Uterus (tissue), 4 donors: ENCODE measurements around the gene SRC. TPM values are rescaled to one million over a fixed set of nuclear protein-coding genes. Genes with fewer than 3 reads are reported as not detected.

Experiments used
- DNase-seq, 2 donors: peaks; one replicate each; pipeline ENCODE4 v3.0.0-alpha.2; 2019 to 2020
- H3K27ac ChIP-seq, 2 donors: fragments of 200-600 bp; sonication (generic); 1 replicate in 1 of 2; 2 replicates in 1 of 2; pipeline ENCODE4 v1.5.1; 2016 to 2018
- H3K27me3 ChIP-seq, 2 donors: fragments of 200-600 bp; sonication (generic); one replicate each; pipeline ENCODE4 v1.5.1; 2018 to 2019; ENCODE audit warnings: control low read depth in 1 of 2
- H3K36me3 ChIP-seq, 2 donors: fragments of 200-600 bp; sonication (generic); one replicate each; pipeline ENCODE4 v1.5.1; 2019; ENCODE audit warnings: control low read depth in 1 of 2
- H3K4me1 ChIP-seq, 2 donors: fragments of 200-600 bp; sonication (generic); one replicate each; pipeline ENCODE4 v1.5.1; 2018 to 2019; ENCODE audit warnings: control low read depth in 1 of 2
- H3K4me3 ChIP-seq, 2 donors: fragments of 200-600 bp; sonication (generic); 1 replicate in 1 of 2; 2 replicates in 1 of 2; pipeline ENCODE4 v1.5.1; 2018 to 2019; ENCODE audit warnings: mild to moderate bottlenecking in 1 of 2
- H3K9me3 ChIP-seq, 2 donors: fragments of 200-600 bp; sonication (generic); one replicate each; pipeline ENCODE4 v1.5.1; 2019; ENCODE audit warnings: control low read depth in 1 of 2
- CTCF ChIP-seq, 4 experiments: fragments of 200-600 bp in 2 of 4; fragments of 450-650 bp in 2 of 4; sonication (generic) in 2 of 4; IDR thresholded peaks; one replicate each; pipeline ENCODE4 v1.5.1; 2016 to 2019; ENCODE audit warnings: antibody characterized with exemption in 4 of 4, mild to moderate bottlenecking in 2 of 4, moderate library complexity in 1 of 4
- POLR2A ChIP-seq, 2 donors: fragments of 450-650 bp; IDR thresholded peaks; one replicate each; pipeline ENCODE4 v1.6.1; 2016; ENCODE audit warnings: antibody characterized with exemption in 2 of 2, mild to moderate bottlenecking in 1 of 2, moderate library complexity in 1 of 2
- intact Hi-C: fragments of 100-400 bp; cut with DNase I; formaldehyde crosslinking; loops from one replicate; pipeline ENCODE4 v1.15.1; 2023; ENCODE audit warnings: low total_unique reads
- total RNA-seq, 4 donors: library from RNA; depleted of rRNA in 3 of 4; stranded (reverse); fragments of >200 nt in 3 of 4; gene quantifications; one replicate each; pipeline versions ENCODE4 v1.1.0 to v1.2.4, GENCODE V29; 2014 to 2023
- donor health status: DM: yes; HTN: yes; CAD: no.

SRC gene
- total RNA-seq, 4 donors from 2014 or later = 25.0 to 110 (median 34.1) TPM

GRCh38 chr20:37388831-37389230 is 42.9 kb downstream of the SRC start:
- no peaks in the 10 kb centered on the region for H3K36me3 ChIP-seq
- H3K27me3 ChIP-seq = no peaks in the 10 kb centered on the region
- TF ChIP-seq POLR2A (IDR thresholded peaks at IDR 0.05) = no peak
- TF ChIP-seq CTCF (IDR thresholded peaks at IDR 0.05) = no peak
- DNase-seq = peak in 1 of 2 donors; percentile 13
- no peaks in the 10 kb centered on the region for H3K9me3 ChIP-seq
- intact Hi-C loops = loop anchor here (10.0 kb wide), 1 partner anchor 136 kb away; the partner anchor contains the start of genes BLCAP and NNAT
- no peak overlapping the region for H3K4me3 ChIP-seq
- H3K27ac ChIP-seq = no peak overlapping the region
- H3K4me1 ChIP-seq = peaks cover 0 to 5% of the 10 kb centered on the region in 2 donors

- no peak overlapping the region for H3K4me3 ChIP-seq
- no peaks in the 10 kb centered on the region for H3K9me3 ChIP-seq
- no peak overlapping the region for H3K27ac ChIP-seq
- H3K36me3 ChIP-seq = no peaks in the 10 kb centered on the region
- intact Hi-C loops = loop anchor here (10.0 kb wide), 1 partner anchor 136 kb away; the partner anchor contains the start of genes BLCAP and NNAT
- TF ChIP-seq CTCF (IDR thresholded peaks at IDR 0.05) = no peak
- no peak for TF ChIP-seq POLR2A (IDR thresholded peaks at IDR 0.05)
- no peaks in the 10 kb centered on the region for H3K27me3 ChIP-seq
- peak in 1 of 2 donors; percentile 12 for DNase-seq
- H3K4me1 ChIP-seq = no peaks in the 10 kb centered on the region
Observed at GRCh38 chr20:37389241-37389747, 43.4 kb downstream of the SRC start.

GRCh38 chr20:37389844-37390275 is 43.9 kb downstream of the SRC start:
- no peaks in the 10 kb centered on the region for H3K9me3 ChIP-seq
- no peaks in the 10 kb centered on the region for H3K27me3 ChIP-seq
- no peaks in the 10 kb centered on the region for H3K4me1 ChIP-seq
- no peaks in the 10 kb centered on the region for H3K36me3 ChIP-seq
- intact Hi-C loops = loop anchor here (10.0 kb wide), 1 partner anchor 135 kb away; the partner anchor contains the start of genes BLCAP and NNAT
- TF ChIP-seq POLR2A (IDR thresholded peaks at IDR 0.05) (no peak), CTCF (IDR thresholded peaks at IDR 0.05) (no peak)
- DNase-seq = no peak
- H3K4me3 ChIP-seq = no peak overlapping the region
- H3K27ac ChIP-seq = no peak overlapping the region

GRCh38 chr20:37390503-37390890 is 44.6 kb downstream of the SRC start:
- Histone ChIP-seq H3K4me1 (no peaks in the 10 kb centered on the region), H3K9me3 (no peaks in the 10 kb centered on the region), H3K4me3 (no peak overlapping the region), H3K27me3 (no peaks in the 10 kb centered on the region), H3K27ac (no peak overlapping the region), H3K36me3 (no peaks in the 10 kb centered on the region)
- intact Hi-C loops = no loop called here
- DNase-seq = no peak
- TF ChIP-seq CTCF (IDR thresholded peaks at IDR 0.05) (no peak), POLR2A (IDR thresholded peaks at IDR 0.05) (no peak)

GRCh38 chr20:37390891-37391525 is 45.1 kb downstream of the SRC start:
- Histone ChIP-seq H3K4me3 (no peak overlapping the region), H3K9me3 (no peaks in the 10 kb centered on the region), H3K36me3 (no peaks in the 10 kb centered on the region), H3K27me3 (no peaks in the 10 kb centered on the region), H3K27ac (no peak overlapping the region), H3K4me1 (no peaks in the 10 kb centered on the region)
- intact Hi-C loops = no loop called here
- DNase-seq = no peak
- TF ChIP-seq POLR2A (IDR thresholded peaks at IDR 0.05) = no peak
- no peak for TF ChIP-seq CTCF (IDR thresholded peaks at IDR 0.05)
